RWPE2 (cell line): Measurements from ENCODE around the gene DNLZ.

Source experiments
- ATAC-seq: fragments of 200-7000 bp; cut with Tn5 transposase; 3 replicates; pipeline ENCODE4 v1.9.1; 2021; ENCODE audit warnings: low read depth
- DNase-seq: peaks from one replicate; pipeline ENCODE4 v3.0.0-alpha.2; 2020; ENCODE audit warnings: low spot score
- H3K27ac ChIP-seq: fragments of 450-650 bp; 2 replicates; pipeline ENCODE4 v1.5.1; 2017; ENCODE audit warnings: mild to moderate bottlenecking; ENCODE audit not compliant: poor library complexity, severe bottlenecking
- H3K27me3 ChIP-seq: fragments of 250-450 bp; sonication (Bioruptor Pico); 2 replicates; pipeline ENCODE4 v1.5.1; 2021; ENCODE audit warnings: mild to moderate bottlenecking, moderate library complexity; ENCODE audit not compliant: insufficient read depth, poor library complexity, severe bottlenecking
- H3K36me3 ChIP-seq: fragments of 250-450 bp; sonication (Bioruptor Pico); 2 replicates; pipeline ENCODE4 v1.5.1; 2020; ENCODE audit warnings: low read depth, mild to moderate bottlenecking, moderate library complexity
- H3K4me1 ChIP-seq: fragments of 250-450 bp; sonication (Bioruptor Pico); 2 replicates; pipeline ENCODE4 v1.5.1; 2021; ENCODE audit warnings: mild to moderate bottlenecking, moderate library complexity; ENCODE audit not compliant: insufficient read depth, poor library complexity, severe bottlenecking
- H3K4me3 ChIP-seq: fragments of 250-450 bp; sonication (Bioruptor Pico); 2 replicates; pipeline ENCODE4 v1.5.1; 2021; ENCODE audit warnings: mild to moderate bottlenecking, moderate library complexity; ENCODE audit not compliant: severe bottlenecking
- H3K9me3 ChIP-seq: fragments of 250-450 bp; sonication (Bioruptor Pico); 2 replicates; pipeline ENCODE4 v1.5.1; 2021; ENCODE audit warnings: mild to moderate bottlenecking, moderate library complexity; ENCODE audit not compliant: severe bottlenecking
- TF ChIP-seq, protein P1 (sequence below): fragments of 450-650 bp; IDR thresholded peaks from one replicate; pipeline ENCODE4 v1.5.1; 2017; ENCODE audit warnings: mild to moderate bottlenecking, moderate library complexity; ENCODE audit not compliant: poor library complexity, severe bottlenecking

DNLZ gene

GRCh38 chr9:136363106-136363948 is at the start of gene DNLZ:
DNLZ (minus strand) TSS chr9:136363744; CDS start chr9:136363714, 30 bp downstream.
- peak; percentile 96 for DNase-seq
- H3K4me3 ChIP-seq = peak within 1 kb of the TSS; percentile 99
- H3K4me1 ChIP-seq = no peaks in the 10 kb centered on the region
- H3K9me3 ChIP-seq = no peaks in the 10 kb centered on the region
- ATAC-seq = peak; percentile 75
- H3K27ac ChIP-seq = peak within 1 kb of the TSS; percentile 72
- TF ChIP-seq, protein P1, sequence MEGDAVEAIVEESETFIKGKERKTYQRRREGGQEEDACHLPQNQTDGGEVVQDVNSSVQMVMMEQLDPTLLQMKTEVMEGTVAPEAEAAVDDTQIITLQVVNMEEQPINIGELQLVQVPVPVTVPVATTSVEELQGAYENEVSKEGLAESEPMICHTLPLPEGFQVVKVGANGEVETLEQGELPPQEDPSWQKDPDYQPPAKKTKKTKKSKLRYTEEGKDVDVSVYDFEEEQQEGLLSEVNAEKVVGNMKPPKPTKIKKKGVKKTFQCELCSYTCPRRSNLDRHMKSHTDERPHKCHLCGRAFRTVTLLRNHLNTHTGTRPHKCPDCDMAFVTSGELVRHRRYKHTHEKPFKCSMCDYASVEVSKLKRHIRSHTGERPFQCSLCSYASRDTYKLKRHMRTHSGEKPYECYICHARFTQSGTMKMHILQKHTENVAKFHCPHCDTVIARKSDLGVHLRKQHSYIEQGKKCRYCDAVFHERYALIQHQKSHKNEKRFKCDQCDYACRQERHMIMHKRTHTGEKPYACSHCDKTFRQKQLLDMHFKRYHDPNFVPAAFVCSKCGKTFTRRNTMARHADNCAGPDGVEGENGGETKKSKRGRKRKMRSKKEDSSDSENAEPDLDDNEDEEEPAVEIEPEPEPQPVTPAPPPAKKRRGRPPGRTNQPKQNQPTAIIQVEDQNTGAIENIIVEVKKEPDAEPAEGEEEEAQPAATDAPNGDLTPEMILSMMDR = peak; percentile 98
- no peaks in the 10 kb centered on the region for H3K36me3 ChIP-seq
- H3K27me3 ChIP-seq = no peaks in the 10 kb centered on the region

DNA sequence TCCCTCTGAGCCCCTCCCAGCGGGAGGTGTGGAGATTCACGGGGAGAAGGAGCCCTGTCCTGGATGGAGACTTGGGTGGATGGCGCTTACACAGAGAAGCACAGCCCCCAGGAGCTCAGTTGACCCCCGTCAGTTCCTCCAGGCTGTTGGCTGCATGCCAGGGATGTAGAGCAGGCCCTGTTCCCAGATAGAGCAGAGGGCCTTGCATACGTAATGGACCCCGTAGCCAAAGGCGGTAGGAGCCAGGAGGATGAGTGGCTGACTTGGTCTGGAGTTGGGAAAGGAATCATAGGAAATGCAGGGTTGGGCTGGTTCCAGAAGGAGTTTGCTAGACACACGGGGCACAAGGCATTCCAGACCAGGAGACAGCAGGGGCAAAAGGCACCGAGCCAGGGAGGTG is 49.4 kb upstream of the DNLZ start:
- H3K36me3 ChIP-seq = peaks cover 74% of the 10 kb centered on the region
- ATAC-seq = no peak
- H3K4me1 ChIP-seq = peaks cover 8% of the 10 kb centered on the region

GRCh38 chr9:136411378-136411777 is 47.8 kb upstream of the DNLZ start:
- peak overlapping the region; percentile 76 for H3K4me3 ChIP-seq
- ATAC-seq = no peak
- no peaks in the 10 kb centered on the region for H3K9me3 ChIP-seq
- peak overlapping the region; percentile 66 for H3K27ac ChIP-seq
- TF ChIP-seq, protein P1 = no peak
- no peak for DNase-seq
- H3K27me3 ChIP-seq = no peaks in the 10 kb centered on the region
- peaks cover 72% of the 10 kb centered on the region for H3K36me3 ChIP-seq
- H3K4me1 ChIP-seq = peaks cover 8% of the 10 kb centered on the region

More for the DNA sequence above, 49.4 kb upstream of the DNLZ start:
- TF ChIP-seq, protein P1 = no peak
- Histone ChIP-seq H3K27me3 (no peaks in the 10 kb centered on the region), H3K9me3 (no peaks in the 10 kb centered on the region), H3K27ac (no peak overlapping the region), H3K4me3 (no peak overlapping the region)
- no peak for DNase-seq

GRCh38 chr9:136410500-136411287 is 47.1 kb upstream of the DNLZ start, which contains the start of the genes ENTR1 and PMPCA:
ENTR1 (minus strand) TSS chr9:136410614; CDS start chr9:136410397, 217 bp downstream.
PMPCA (plus strand) TSS chr9:136410658; CDS start chr9:136410669, 11 bp downstream.
- H3K27ac ChIP-seq = peak within 1 kb of the TSS; percentile 66
- DNase-seq (peak; percentile 89), ATAC-seq (peak; percentile 71)
- H3K4me1 ChIP-seq = peaks cover 8% of the 10 kb centered on the region
- H3K36me3 ChIP-seq = peaks cover 72% of the 10 kb centered on the region
- TF ChIP-seq, protein P1 = no peak
- no peaks in the 10 kb centered on the region for H3K9me3 ChIP-seq
- H3K4me3 ChIP-seq = peak within 1 kb of the TSS; percentile 76
- H3K27me3 ChIP-seq = no peaks in the 10 kb centered on the region
